CD4-positive, alpha-beta T cell treated with Interleukin-21 for 1 hour (primary cell): ENCODE data around the gene MAPK6.
"Not testable (repeated sequence)": the region's sequence is repeated elsewhere in the genome, so short reads cannot be mapped to it uniquely, and the experiment has no call there.

Experiments used
- DNase-seq: peaks from one replicate; pipeline ENCODE4 v3.0.0-alpha.2; 2020

Gene MAPK6

GRCh38 chr15:52083603-52084002, 64.6 kb downstream of the MAPK6 start:
- no peak for DNase-seq

GRCh38 chr15:52085299-52085698, 66.3 kb downstream of the MAPK6 start:
- no peak for DNase-seq

- DNase-seq: no peak
These were observed 67.2 kb downstream of the MAPK6 start for GRCh38 chr15:52086011-52086786.

GRCh38 chr15:52090193-52090592, 71.2 kb downstream of the MAPK6 start:
- DNase-seq: no peak

DNA sequence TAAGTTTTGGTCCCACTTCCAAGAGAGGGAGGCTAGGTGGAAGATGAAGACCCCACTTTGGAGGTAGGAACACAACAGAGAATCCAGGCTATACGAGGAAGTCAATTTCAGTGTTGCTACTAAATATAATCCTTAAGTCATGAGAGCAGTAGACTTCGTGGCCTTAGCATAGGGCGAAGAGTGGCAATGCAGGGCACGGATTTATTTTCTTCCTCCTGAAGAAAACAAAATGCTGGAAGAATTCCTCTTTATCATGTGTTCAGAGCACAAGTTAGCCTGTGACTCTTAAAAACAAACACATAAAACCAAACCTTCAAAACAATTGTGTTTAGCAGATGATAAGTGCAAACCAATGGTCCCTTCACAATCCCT, 74.1 kb downstream of the MAPK6 start:
- no peak for DNase-seq

GRCh38 chr15:52093539-52094510, 74.8 kb downstream of the MAPK6 start:
- DNase-seq: no peak

DNA sequence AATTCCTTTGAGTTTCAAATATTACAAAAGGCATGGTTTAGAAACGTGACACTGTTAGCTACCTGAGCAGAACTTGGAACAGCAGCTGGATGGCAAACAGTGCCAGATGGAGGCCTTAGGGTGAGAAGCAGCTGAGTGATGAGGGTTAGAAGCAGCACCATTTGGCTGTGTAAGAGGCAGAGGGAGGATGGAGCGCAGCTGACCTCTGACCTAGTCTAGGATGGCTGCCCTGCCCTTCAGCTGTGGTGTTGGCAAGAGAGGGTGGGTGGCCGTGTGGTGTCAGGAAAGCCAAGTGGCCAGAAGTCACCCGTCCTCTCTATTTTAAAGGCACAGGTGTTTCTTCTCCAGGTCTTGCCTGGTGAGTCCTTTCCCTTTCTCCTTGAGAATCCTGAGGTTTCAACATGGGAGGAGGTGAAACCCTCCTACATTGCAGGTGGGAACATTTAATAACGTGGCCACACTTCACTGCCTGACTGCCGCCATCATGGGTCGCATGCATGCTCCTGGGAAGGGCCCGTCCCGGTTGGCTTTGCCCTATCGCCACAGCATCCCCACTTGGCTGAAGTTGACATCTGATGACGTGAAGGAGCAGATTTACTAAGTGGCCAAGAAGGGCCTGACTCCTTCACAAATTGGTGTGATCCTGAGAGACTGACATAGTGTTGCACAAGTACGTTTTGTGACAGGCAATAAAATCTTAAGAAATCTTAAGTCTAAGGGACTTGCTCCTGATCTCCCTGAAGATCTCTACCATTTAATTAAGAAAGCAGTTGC, 76.0 kb downstream of the MAPK6 start:
- DNase-seq: no peak

- no peak for DNase-seq
These were observed 76.7 kb downstream of the MAPK6 start for GRCh38 chr15:52095597-52096262.

DNA sequence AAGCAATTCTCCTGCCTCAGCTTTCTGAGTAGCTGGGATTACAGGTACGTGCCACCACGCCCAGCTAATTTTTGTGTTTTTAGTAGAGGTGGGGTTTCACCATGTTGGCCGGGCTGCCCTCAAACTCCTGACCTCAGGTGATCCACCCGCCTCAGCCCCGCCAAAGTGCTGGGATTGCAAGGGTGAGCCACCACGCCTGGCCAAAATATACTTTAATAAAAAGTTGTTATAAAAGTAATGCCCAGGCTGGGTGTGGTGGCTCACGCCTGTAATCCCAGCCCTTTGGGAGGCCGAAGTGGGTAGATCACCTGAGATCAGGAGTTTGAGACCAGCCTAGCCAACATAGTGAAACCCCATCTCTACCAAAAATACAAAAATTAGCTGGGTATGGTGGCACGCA, 77.5 kb downstream of the MAPK6 start:
- DNase-seq: not testable (repeated sequence)

- no peak for DNase-seq
These were observed 78.2 kb downstream of the MAPK6 start for GRCh38 chr15:52097180-52097579.

GRCh38 chr15:52098323-52098722, 79.3 kb downstream of the MAPK6 start:
- no peak for DNase-seq

- no peak for DNase-seq
These were observed 80.7 kb downstream of the MAPK6 start for GRCh38 chr15:52099651-52100272.

DNA sequence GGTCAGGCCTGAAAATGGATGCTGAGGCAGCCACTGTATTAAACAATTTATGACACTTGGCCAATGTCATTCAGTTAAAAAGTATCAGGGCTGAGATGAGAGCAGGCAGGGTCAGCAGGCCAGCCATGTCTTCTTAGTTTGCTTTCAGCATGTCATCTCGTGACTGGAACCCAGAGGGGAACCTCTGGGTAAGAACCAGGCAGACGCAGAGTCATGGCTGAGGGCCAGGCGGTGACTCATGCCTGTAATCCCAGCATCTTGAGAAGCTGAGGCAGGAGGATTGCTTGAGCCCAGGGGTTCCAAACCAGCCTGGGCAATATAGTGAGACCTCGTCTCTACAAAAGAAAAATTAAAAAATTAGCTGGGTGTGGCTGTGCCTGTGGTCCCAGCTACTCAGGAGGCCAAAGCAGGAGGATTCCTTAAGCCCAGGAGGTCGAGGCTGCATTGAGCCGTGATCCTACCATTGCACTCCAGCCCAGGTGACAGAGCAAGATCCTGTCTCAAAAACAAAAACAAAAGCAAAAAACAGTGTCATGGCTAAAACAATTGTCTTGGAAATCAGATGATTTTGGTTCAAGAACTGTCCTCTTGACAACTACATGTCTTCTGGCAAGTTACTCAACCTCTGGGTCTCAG, 81.9 kb downstream of the MAPK6 start:
- DNase-seq: no peak

DNA sequence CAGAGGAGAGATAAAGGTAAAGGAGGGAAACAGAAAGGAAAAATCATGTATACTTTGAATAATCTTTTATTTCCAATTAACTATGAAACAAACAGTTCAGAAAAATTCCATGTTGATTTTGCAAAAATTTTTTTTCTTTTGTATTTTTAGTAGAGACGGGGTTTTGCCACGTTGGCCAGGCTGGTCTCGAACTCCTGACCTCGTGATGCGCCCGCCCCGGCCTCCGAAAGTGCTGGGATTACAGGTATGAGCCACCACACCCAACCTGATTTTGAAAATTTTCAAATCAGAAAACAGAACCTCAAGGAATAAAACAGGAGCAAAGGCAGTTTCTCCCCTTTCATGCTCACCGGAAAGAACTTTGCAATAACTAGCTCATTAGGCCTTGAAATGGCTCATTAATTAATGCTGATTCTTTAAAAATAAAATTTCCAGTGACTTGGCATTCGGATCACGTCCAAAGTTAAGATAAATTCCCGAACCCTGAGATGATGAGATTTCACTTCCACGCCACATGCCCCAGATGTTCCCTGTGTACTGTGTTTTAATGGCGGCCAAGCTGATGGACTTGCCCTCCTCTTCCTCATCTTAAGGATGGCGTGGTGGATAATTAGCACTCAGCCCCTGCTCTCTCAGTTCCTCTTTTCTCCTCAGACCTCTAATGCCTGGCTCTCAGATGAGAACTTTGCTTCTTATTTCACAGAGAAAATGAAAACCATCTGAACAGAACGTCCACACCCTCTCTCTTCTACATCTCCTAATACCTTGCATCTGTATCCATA, 82.7 kb downstream of the MAPK6 start:
- no peak for DNase-seq

- no peak for DNase-seq
These were observed 83.4 kb downstream of the MAPK6 start for GRCh38 chr15:52102463-52102862.

- no peak for DNase-seq
These were observed 84.5 kb downstream of the MAPK6 start for GRCh38 chr15:52103217-52104207.

GRCh38 chr15:52104532-52105004, 85.5 kb downstream of the MAPK6 start:
- no peak for DNase-seq

DNA sequence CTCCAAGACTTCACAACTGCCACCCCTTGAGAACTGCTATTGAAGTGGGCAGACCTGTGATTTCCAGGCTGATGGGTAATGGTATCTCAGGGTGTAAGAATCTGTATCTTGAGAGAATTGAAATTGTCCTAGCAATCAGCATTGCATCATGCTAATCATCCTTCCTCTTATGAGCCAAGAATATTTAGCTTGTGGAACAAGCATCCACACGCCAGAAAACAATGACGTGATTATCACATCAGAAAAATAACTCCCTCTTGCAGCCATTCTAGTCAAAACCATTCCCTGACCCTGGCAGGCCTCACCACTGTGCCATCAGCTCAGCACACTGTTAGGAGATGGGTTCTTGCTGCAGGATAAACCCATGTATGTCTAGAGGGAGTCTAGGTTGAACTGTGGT, 86.8 kb downstream of the MAPK6 start:
- DNase-seq: no peak

- DNase-seq: no peak
These were observed 87.6 kb downstream of the MAPK6 start for GRCh38 chr15:52106641-52107040.
